ENCODE results near the gene ARFGEF3. TPM values are rescaled to one million over a fixed set of nuclear protein-coding genes. Genes with fewer than 3 reads are reported as not detected.
A peak's percentile ranks its signal among the peaks of the same experiment; 100 is the strongest.

ARFGEF3 gene
- total RNA-seq, result 1 to 10 TPM; 1.2 to 3.3 (median 2.2) TPM

- Histone ChIP-seq H3K36me3 (no peaks in the 10 kb centered on the region), H3K4me3 (peak within 1 kb of the TSS; percentile 60 to 69 (median 64)), H3K27me3 (peaks cover 0 to 48% (median 6%) of the 10 kb centered on the region in 4 donors), H3K4me1 (peaks cover 6 to 19% (median 18%) of the 10 kb centered on the region in 4 donors), H3K9me3 (no peaks in the 10 kb centered on the region), H3K27ac (replicated peaks in 1 of 4) (peak within 1 kb of the TSS in 3 of 4 donors; percentile 10 to 35 (median 18))
- TF ChIP-seq EP300 (IDR thresholded peaks at IDR 0.05), result no peak
- no peak for TF ChIP-seq CTCF (IDR thresholded peaks at IDR 0.05)
- TF ChIP-seq POLR2AphosphoS5 (IDR thresholded peaks at IDR 0.05), result no peak
- no peak for TF ChIP-seq POLR2A (IDR thresholded peaks at IDR 0.05; ENCODE audit: low read depth)
- no peak for DNase-seq (ENCODE audit: extremely low spot score)
- WGBS, result 4% methylated on average over 10 of the region's 93 CpGs
- intact Hi-C loops (cut with DNase I), result no loop called here
Measured at GRCh38 chr6:138161338-138162110, at the start of gene ARFGEF3. Gene ARFGEF3 (plus strand): TSS chr6:138161939. CDS start chr6:138162087, 148 bp downstream.

GRCh38 chr6:138113588-138114210 is 48.0 kb upstream of the ARFGEF3 start:
- TF ChIP-seq POLR2A (IDR thresholded peaks at IDR 0.05; ENCODE audit: low read depth), result no peak
- TF ChIP-seq EP300 (IDR thresholded peaks at IDR 0.05), result no peak
- TF ChIP-seq POLR2AphosphoS5 (IDR thresholded peaks at IDR 0.05), result no peak
- no peak for TF ChIP-seq CTCF (IDR thresholded peaks at IDR 0.05)
- no peak for DNase-seq (ENCODE audit: extremely low spot score)
- H3K9me3 ChIP-seq, result no peaks in the 10 kb centered on the region
- H3K27ac ChIP-seq (replicated peaks in 1 of 4), result no peak overlapping the region
- 60% methylated on average over 3 of the region's 3 CpGs for WGBS
- peaks cover 0 to 10% (median 0%) of the 10 kb centered on the region in 4 donors for H3K27me3 ChIP-seq
- H3K36me3 ChIP-seq, result no peaks in the 10 kb centered on the region
- H3K4me3 ChIP-seq, result no peak overlapping the region
- peaks cover 0 to 8% (median 6%) of the 10 kb centered on the region in 4 donors for H3K4me1 ChIP-seq
- intact Hi-C loops (cut with DNase I), result no loop called here

DNA sequence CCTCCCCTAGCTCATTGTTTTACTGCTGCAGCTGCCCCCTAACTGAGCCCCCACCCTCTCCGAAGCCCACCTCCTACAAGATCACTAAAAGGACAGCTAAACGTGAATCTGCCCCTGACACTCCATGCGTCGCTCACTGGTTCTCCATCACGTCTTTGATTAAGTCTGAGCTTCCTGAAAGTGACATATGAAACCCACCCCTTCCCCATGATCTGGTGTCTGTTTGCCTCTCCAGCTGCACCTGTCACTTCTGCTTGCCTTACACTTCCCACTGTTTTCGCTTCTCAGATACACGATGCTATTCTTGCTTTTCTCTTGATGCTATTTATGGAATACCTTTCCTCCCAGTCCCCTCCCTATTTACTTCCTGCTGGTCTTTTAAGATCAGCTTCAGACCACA is 46.5 kb upstream of the ARFGEF3 start:
- TF ChIP-seq POLR2AphosphoS5 (IDR thresholded peaks at IDR 0.05) (no peak), EP300 (IDR thresholded peaks at IDR 0.05) (no peak), POLR2A (IDR thresholded peaks at IDR 0.05; ENCODE audit: low read depth) (no peak), CTCF (IDR thresholded peaks at IDR 0.05) (no peak)
- Histone ChIP-seq H3K9me3 (no peaks in the 10 kb centered on the region), H3K36me3 (no peaks in the 10 kb centered on the region), H3K4me3 (no peak overlapping the region), H3K4me1 (peaks cover 0 to 4% (median 0%) of the 10 kb centered on the region in 4 donors), H3K27me3 (peaks cover 0 to 10% (median 0%) of the 10 kb centered on the region in 4 donors), H3K27ac (replicated peaks in 1 of 4) (no peak overlapping the region)
- DNase-seq (ENCODE audit: extremely low spot score), result no peak
- WGBS, result 47% methylated on average over 7 of the region's 7 CpGs
- intact Hi-C loops (cut with DNase I), result loop anchor here (5.0 kb wide), 4 partner anchors 172 to 477 kb away; partner anchors contain the start of gene HEBP2

DNA sequence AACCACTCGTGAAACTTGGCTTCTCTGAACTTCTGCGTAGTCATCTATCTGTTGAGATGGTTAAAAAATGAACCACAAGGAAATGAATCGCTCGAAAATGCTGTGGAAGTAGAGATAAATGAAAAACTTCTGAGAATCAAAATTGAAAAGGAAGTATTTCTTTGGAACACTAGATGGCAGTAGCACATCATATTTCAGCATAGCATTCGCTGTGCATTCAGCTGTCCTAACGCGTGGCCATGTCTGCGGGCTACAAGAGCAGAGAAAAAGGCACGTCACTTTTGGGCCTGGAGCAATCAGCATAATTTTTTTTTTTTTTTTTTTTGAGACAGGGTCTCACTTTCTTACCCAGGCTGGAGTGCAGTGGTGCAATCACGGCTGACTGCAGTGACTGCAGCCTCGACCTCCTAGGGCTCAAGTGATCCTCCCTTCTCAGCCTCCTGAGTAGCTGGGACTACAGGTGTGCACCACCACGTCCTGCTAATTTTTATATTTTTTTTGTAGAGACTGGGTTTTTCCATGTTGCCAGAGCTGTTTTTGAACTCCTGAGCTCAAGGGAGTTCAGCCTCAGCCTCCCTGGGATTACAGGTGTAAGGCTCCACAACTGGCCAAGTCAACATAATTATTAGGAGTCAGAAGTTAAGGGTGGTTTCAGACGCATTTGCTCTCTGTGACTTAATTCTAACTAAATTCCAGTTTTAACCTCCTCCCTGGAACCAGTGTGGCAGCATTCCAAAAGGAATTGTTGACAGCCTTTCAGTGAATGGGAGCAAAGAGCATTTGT is 45.7 kb upstream of the ARFGEF3 start:
- peaks cover 0 to 4% (median 0%) of the 10 kb centered on the region in 4 donors for H3K4me1 ChIP-seq
- no peak for DNase-seq (ENCODE audit: extremely low spot score)
- H3K27me3 ChIP-seq, result peaks cover 0 to 10% (median 0%) of the 10 kb centered on the region in 4 donors
- 20% methylated on average over 13 of the region's 13 CpGs for WGBS
- no peak overlapping the region for H3K27ac ChIP-seq (replicated peaks in 1 of 4)
- intact Hi-C loops (cut with DNase I), result loop anchor here (5.0 kb wide), 4 partner anchors 171 to 476 kb away; partner anchors contain the start of gene HEBP2
- peak; percentile 63 to 79 (median 70) for TF ChIP-seq CTCF (IDR thresholded peaks at IDR 0.05)
- no peak for TF ChIP-seq POLR2A (IDR thresholded peaks at IDR 0.05; ENCODE audit: low read depth)
- no peaks in the 10 kb centered on the region for H3K36me3 ChIP-seq
- no peak overlapping the region for H3K4me3 ChIP-seq
- no peaks in the 10 kb centered on the region for H3K9me3 ChIP-seq
